NCI-H2227 treated with DMSO at 0.1 percent for 48 hours (cell line): ENCODE data around the gene IKZF5.

Source experiments
- DNase-seq: peaks from one replicate; lab custom pipeline; 2025; lab: John Stamatoyannopoulos, UW

IKZF5 gene

DNA sequence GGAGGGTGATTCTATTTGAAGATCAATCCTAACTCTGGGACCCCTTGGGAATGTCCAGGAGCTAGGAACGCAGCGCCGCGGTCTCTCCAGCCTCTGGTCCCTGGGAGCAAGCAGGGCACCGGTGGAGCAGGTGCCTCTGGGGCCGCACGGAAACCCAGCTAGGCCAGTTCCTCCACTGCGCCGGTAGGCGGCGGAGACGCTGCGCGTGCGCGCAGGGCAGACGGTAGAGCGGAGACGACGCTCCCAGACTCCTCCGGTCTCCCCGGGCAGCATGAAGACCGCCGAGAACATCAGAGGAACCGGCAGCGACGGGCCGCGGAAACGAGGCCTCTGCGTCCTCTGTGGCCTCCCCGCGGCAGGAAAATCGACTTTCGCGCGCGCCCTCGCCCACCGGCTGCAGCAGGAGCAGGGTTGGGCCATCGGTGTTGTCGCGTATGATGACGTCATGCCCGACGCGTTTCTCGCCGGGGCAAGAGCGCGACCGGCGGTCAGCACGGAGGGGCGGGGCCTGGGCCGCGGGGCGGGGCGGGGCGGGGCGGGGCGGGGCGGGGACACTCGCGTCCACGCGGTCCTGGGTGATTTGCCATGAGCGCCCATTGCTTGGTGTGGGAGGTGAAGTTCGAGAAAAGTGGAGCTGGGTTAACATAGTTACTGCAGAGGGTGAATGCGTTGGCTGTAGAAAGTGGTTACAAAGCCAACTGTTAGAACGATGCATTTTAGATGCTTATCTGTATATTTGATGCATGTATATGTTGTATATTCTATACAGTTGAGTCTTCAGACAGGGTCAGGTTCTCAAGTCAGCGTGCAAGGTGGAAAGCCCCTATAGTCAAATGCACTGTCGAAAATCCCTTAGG lies 28.2 kb downstream of the IKZF5 start, which contains the start of gene PSTK:
PSTK (plus strand) TSS at position 193 of the 857 bp plus-strand sequence; CDS start at position 272, 79 bp downstream.
- DNase-seq, result peak; percentile 87

DNA sequence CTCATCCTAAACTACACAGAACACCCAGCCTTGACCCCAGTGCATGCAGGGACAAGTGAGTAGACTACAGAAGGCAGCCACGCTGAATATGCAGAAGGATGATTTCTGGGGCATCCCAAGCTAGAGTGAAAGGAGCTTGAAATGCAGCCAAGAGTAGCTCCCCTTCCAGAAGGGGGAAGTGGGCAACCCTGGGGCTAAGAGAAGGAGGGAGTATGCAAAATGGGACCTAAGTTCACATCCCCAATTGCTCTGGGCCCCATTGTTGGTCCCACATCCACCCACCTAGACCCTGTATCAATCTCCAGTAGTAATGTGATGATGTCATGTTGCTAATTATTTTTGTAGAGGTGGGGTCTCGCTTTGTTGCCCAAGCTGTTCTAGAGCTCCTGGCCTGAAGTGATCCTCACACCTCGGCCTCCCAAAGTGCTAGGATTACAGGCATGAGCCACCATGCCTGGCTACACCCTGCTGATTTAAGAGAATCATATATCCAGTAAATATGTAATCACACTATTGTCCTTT lies 34.0 kb downstream of the IKZF5 start:
- no peak for DNase-seq

DNA sequence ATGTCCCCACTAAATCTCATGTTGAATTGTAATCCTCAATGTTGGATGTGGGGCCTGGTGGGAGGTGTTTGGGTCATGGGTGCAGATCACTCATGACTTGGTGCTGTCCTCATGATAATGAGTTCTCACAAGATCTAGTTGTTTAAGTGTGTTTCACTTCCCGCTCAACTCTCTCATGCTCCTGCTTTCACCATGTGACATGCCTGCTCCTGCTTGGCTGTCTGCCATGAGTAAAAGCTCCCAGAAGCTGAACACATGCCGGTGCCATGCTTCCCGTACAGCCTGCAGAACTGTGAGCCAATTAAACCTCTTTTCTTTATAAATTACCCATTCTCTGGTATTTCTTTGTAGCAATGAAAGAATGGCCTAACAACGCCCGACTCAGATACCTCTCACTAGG lies 34.6 kb downstream of the IKZF5 start:
- DNase-seq, result no peak

DNA sequence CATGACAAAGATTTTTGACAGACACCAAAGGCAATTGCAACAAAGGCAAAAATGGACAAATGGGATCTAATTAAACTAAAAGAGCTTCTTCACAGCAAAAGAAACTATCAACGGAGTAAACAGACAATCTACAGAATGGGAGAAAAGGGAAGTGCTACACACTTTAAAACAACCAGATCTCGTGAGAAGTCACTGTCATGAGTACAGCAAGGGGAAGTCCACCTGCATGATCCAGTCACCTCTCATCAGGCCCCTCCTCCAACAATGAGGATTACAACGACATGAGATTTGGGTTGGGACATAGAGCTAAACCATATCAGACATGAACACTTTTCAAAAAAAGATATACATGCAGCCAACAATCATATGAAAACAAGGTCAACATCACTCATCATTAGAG lies 39.9 kb downstream of the IKZF5 start:
- DNase-seq, result no peak

- DNase-seq, result no peak
These were observed 41.7 kb downstream of the IKZF5 start for GRCh38 chr10:122966879-122967278.

DNA sequence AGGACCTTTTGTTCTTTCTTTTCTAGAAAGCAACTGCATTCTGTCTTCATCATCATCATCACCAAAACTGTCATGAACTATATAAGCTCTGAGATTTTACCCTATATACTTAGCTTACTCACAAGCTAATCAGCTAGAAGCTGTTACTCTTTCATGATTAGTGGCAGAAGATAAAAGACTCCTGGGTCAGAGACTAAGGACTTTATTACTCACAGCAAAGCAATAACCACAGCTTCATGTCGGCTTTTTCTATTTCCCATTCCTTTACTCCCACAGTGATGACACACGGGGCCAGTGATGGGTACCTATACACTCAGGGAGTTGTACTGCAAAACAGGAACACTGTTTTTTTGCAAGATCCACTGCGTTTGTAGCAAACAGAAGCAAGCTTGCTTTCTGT lies 46.2 kb downstream of the IKZF5 start:
- no peak for DNase-seq

- no peak for DNase-seq
These were observed 51.1 kb downstream of the IKZF5 start for GRCh38 chr10:122957474-122957873.

DNA sequence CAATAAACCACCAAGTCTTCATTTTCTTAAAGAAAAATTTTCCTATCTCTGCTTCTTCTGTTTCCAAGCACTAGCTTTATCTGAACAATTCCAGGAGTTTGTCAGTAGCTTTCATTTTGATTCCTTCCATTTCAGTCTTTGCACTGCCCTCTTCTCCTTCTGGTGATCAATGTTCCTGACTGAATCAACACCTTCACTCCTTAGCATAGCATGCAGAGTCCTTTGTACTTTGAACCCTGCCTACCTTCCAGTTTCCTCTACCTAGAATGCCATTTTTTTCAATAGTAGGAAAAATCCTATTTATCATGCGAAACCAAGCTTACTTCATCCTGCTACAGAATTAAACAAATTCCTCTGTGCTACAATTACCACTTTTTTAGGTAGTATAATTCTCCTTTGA lies 52.7 kb downstream of the IKZF5 start:
- DNase-seq, result no peak

- DNase-seq, result no peak
These were observed 53.9 kb downstream of the IKZF5 start for GRCh38 chr10:122954731-122955050.

- DNase-seq, result peak; percentile 95
These were observed 54.5 kb downstream of the IKZF5 start, which contains the start of gene C10orf88 for GRCh38 chr10:122953902-122954730. C10orf88 (minus strand) TSS chr10:122954227; CDS start chr10:122954178, 49 bp downstream.

GRCh38 chr10:122949296-122949695 lies 59.3 kb downstream of the IKZF5 start:
- DNase-seq, result no peak
